ENCODE data around the gene PLA2G4A.

- TF ChIP-seq CTCF (IDR thresholded peaks at IDR 0.05) (no peak), POLR2A (IDR thresholded peaks at IDR 0.05) (no peak)
Measured at GRCh38 chr1:186869526-186870228, 40.9 kb downstream of the PLA2G4A start.

All from esophagus squamous epithelium (tissue), 4 donors.